Neutrophil (primary cell): Measurements from ENCODE around the gene PIP5K1B.

Experiments used
- H3K27ac ChIP-seq: fragments of 200-600 bp; sonication (generic); 2 replicates; pipeline ENCODE4 v1.5.1; 2016; ENCODE audit warnings: mild to moderate bottlenecking, moderate library complexity
- H3K27me3 ChIP-seq: fragments of 200-600 bp; sonication (generic); 2 replicates; pipeline ENCODE4 v1.6.0; 2016; ENCODE audit warnings: mild to moderate bottlenecking
- H3K36me3 ChIP-seq: fragments of 200-600 bp; sonication (generic); 2 replicates; pipeline ENCODE4 v1.5.1; 2017
- H3K4me1 ChIP-seq, 2 experiments: fragments of 200-600 bp in 1 of 2; sonication (generic) in 1 of 2; 1 replicate in 1 of 2; 2 replicates in 1 of 2; pipeline versions ENCODE4 v1.5.1 to v1.6.1; 2013 to 2016; ENCODE audit warnings: low read depth in 1 of 2, low read length in 1 of 2, mild to moderate bottlenecking in 1 of 2, moderate library complexity in 1 of 2; ENCODE audit not compliant: control insufficient read depth in 1 of 2, insufficient read depth in 1 of 2
- H3K4me3 ChIP-seq, 2 experiments: fragments of 200-600 bp in 1 of 2; sonication (generic) in 1 of 2; 1 replicate in 1 of 2; 2 replicates in 1 of 2; pipeline ENCODE4 v1.5.1; 2013 to 2016; ENCODE audit warnings: low read depth in 1 of 2, low read length in 1 of 2, mild to moderate bottlenecking in 1 of 2, moderate library complexity in 1 of 2
- H3K9me3 ChIP-seq: fragments of 200-600 bp; sonication (generic); 2 replicates; pipeline ENCODE4 v1.5.1; 2016
- CTCF ChIP-seq: fragments of 200-600 bp; sonication (generic); IDR thresholded peaks from 2 replicates; pipeline ENCODE4 v1.5.1; 2016; ENCODE audit warnings: antibody characterized with exemption

Gene PIP5K1B

GRCh38 chr9:68947015-68947414 lies 242.0 kb downstream of the PIP5K1B start:
- Histone ChIP-seq H3K36me3 (peaks cover 33% of the 10 kb centered on the region), H3K4me3 (no peak overlapping the region), H3K27ac (no peak overlapping the region), H3K4me1 (peaks cover 2 to 3% of the 10 kb centered on the region in 2 experiments), H3K27me3 (no peaks in the 10 kb centered on the region), H3K9me3 (no peaks in the 10 kb centered on the region)
- TF ChIP-seq CTCF: no peak

DNA sequence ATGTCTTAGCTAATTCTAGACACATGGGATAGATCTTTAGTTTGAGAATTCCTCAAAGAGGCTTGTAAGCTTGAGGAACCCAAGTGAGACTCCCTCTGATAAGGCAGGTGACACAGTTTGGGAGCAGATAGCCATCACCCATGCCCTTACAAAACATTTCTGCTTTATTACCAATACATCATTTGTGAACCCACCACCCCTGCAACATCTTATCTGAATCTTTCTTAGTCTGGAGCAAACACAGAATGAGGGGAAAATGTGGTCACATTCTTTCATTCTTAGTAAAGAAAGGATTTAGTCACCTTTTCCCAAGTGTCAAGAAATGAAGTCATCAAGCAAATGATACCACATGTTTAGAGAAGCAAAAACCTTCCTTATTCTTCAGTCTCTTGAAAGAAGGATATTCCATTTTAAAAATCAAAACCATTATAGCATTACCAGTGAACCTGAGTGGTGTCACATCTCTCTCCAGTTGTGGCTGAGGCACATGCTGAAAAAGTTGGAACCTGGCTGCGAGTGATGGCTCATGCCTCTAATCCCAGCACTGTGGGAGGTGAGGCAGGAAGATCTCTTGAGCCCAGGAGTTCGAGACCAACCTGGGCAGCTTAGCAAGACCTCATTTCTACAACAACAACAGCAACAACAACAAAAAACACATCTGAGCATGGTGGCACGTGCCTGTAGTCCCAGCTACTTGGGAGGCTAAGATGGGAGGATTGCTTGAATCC lies 243.0 kb downstream of the PIP5K1B start:
- H3K36me3 ChIP-seq: peaks cover 29% of the 10 kb centered on the region
- H3K27ac ChIP-seq: no peak overlapping the region
- H3K4me1 ChIP-seq: peaks cover 10 to 11% of the 10 kb centered on the region in 2 experiments
- no peak overlapping the region for H3K4me3 ChIP-seq
- TF ChIP-seq CTCF: no peak
- H3K27me3 ChIP-seq: no peaks in the 10 kb centered on the region
- H3K9me3 ChIP-seq: no peaks in the 10 kb centered on the region

- H3K4me3 ChIP-seq: no peak overlapping the region
- no peak overlapping the region for H3K27ac ChIP-seq
- H3K27me3 ChIP-seq: no peaks in the 10 kb centered on the region
- no peaks in the 10 kb centered on the region for H3K9me3 ChIP-seq
- no peak for TF ChIP-seq CTCF
- H3K36me3 ChIP-seq: peaks cover 23% of the 10 kb centered on the region
- H3K4me1 ChIP-seq: peaks cover 10 to 11% of the 10 kb centered on the region in 2 experiments
Measured at GRCh38 chr9:68949271-68950000, 244.4 kb downstream of the PIP5K1B start.

- no peak overlapping the region for H3K27ac ChIP-seq
- no peak overlapping the region for H3K4me3 ChIP-seq
- H3K9me3 ChIP-seq: no peaks in the 10 kb centered on the region
- no peak for TF ChIP-seq CTCF
- H3K4me1 ChIP-seq: peaks cover 10 to 11% of the 10 kb centered on the region in 2 experiments
- peaks cover 19% of the 10 kb centered on the region for H3K36me3 ChIP-seq
- H3K27me3 ChIP-seq: no peaks in the 10 kb centered on the region
Measured at GRCh38 chr9:68950188-68950587, 245.1 kb downstream of the PIP5K1B start.

DNA sequence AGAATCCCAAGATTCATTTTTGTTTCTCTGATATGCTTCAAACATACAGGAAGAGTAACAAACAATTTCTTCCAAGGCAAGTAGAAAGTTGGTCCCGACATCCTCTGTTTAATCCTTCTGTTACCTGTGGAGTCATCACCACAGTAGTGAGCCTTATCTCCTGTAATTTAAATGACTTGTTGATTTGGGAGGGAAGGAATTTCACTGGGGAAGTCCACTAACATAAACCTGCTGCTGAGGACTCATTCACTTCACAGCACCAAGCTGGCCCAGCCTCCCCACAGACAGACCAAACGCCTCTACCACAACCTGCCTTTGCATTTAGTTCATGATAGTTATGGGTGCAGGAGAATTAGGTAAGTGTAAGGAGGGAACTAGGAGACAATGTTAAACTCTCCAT lies 245.6 kb downstream of the PIP5K1B start:
- Histone ChIP-seq H3K4me1 (peaks cover 10 to 11% of the 10 kb centered on the region in 2 experiments), H3K4me3 (no peak overlapping the region), H3K27me3 (no peaks in the 10 kb centered on the region), H3K27ac (no peak overlapping the region), H3K9me3 (no peaks in the 10 kb centered on the region), H3K36me3 (peaks cover 19% of the 10 kb centered on the region)
- no peak for TF ChIP-seq CTCF
